ENCODE data around the gene MYO1F.
"Not testable (repeated sequence)": the region's sequence is repeated elsewhere in the genome, so short reads cannot be mapped to it uniquely, and the experiment has no call there.

The MYO1F gene

GRCh38 chr19:8514505-8515009, 62.7 kb downstream of the MYO1F start:
- not testable (repeated sequence) for DNase-seq

GRCh38 chr19:8513687-8514504, 63.3 kb downstream of the MYO1F start, which contains the start of gene ZNF414:
Gene ZNF414 (minus strand): TSS chr19:8514167. CDS start chr19:8514046, 121 bp downstream.
- peak; percentile 66 for DNase-seq

- no peak for DNase-seq
Measured at GRCh38 chr19:8513036-8513686, 64.1 kb downstream of the MYO1F start.

- DNase-seq: no peak
Measured at GRCh38 chr19:8512115-8512967, 64.9 kb downstream of the MYO1F start.

GRCh38 chr19:8511573-8512101, 65.6 kb downstream of the MYO1F start:
- DNase-seq: no peak

GRCh38 chr19:8510589-8511115, 66.6 kb downstream of the MYO1F start:
- no peak for DNase-seq

GRCh38 chr19:8506402-8506957, 70.8 kb downstream of the MYO1F start:
- no peak for DNase-seq

- no peak for DNase-seq
Measured at GRCh38 chr19:8505680-8506401, 71.4 kb downstream of the MYO1F start.

- no peak for DNase-seq
Measured at GRCh38 chr19:8504919-8505318, 72.3 kb downstream of the MYO1F start.

- no peak for DNase-seq
Measured at GRCh38 chr19:8504171-8504570, 73.1 kb downstream of the MYO1F start.

GRCh38 chr19:8503510-8503909, 73.7 kb downstream of the MYO1F start:
- DNase-seq: no peak

GRCh38 chr19:8501981-8502380, 75.3 kb downstream of the MYO1F start:
- no peak for DNase-seq

- DNase-seq: no peak
Measured at GRCh38 chr19:8501516-8501915, 75.7 kb downstream of the MYO1F start.

- no peak for DNase-seq
Measured at GRCh38 chr19:8500158-8500557, 77.1 kb downstream of the MYO1F start.

- no peak for DNase-seq
Measured at GRCh38 chr19:8499048-8499833, 78.0 kb downstream of the MYO1F start.

GRCh38 chr19:8498295-8498694, 78.9 kb downstream of the MYO1F start:
- DNase-seq: no peak

GRCh38 chr19:8494158-8494557, 83.1 kb downstream of the MYO1F start:
- DNase-seq: no peak

GRCh38 chr19:8491574-8491973, 85.7 kb downstream of the MYO1F start:
- DNase-seq: no peak

GRCh38 chr19:8490873-8491272, 86.4 kb downstream of the MYO1F start:
- DNase-seq: no peak

- DNase-seq: no peak
Measured at GRCh38 chr19:8490395-8490760, 86.9 kb downstream of the MYO1F start.

Data from NCI-H2081 treated with DMSO at 0.1 percent for 48 hours (cell line).